ENCODE results near the gene C18orf63.

Gene C18orf63

DNA sequence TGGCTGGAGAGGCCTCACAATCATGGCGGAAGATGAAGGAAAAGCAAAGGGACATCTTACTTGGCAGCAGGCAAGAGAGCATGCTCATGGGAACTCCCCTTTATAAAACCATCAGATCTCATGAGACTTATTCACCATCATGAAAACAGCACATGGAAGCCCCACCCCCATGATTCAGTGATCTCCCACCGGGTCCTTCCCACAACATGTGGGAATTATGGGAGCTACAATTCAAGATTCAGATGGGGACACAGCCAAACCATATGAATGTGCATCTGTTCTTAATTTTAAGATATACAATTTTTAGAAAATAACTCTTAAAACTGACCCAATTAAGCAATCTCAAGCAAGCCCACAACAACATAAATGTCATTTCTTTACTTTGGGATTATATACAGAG is 12.6 kb downstream of the C18orf63 start:
- DNase-seq (ENCODE audit: insufficient read length, low spot score) (no peak), FAIRE-seq (no peak)
- no peak for TF ChIP-seq CTCF (IDR thresholded peaks at IDR 0.05; ENCODE audit: insufficient read depth, missing control alignments)

- FAIRE-seq = peak; percentile 98
- no peak for DNase-seq (ENCODE audit: insufficient read length, low spot score)
- no peak for TF ChIP-seq CTCF (IDR thresholded peaks at IDR 0.05; ENCODE audit: insufficient read depth, missing control alignments)
Measured at GRCh38 chr18:74329688-74330205, 14.1 kb downstream of the C18orf63 start.

- FAIRE-seq (no peak), DNase-seq (ENCODE audit: insufficient read length, low spot score) (no peak)
- TF ChIP-seq CTCF (IDR thresholded peaks at IDR 0.05; ENCODE audit: insufficient read depth, missing control alignments) = peak; percentile 21
Measured at GRCh38 chr18:74331404-74331803, 15.8 kb downstream of the C18orf63 start.

GRCh38 chr18:74333091-74333490 is 17.5 kb downstream of the C18orf63 start:
- DNase-seq (ENCODE audit: insufficient read length, low spot score) = no peak
- no peak for TF ChIP-seq CTCF (IDR thresholded peaks at IDR 0.05; ENCODE audit: insufficient read depth, missing control alignments)
- no peak for FAIRE-seq

DNA sequence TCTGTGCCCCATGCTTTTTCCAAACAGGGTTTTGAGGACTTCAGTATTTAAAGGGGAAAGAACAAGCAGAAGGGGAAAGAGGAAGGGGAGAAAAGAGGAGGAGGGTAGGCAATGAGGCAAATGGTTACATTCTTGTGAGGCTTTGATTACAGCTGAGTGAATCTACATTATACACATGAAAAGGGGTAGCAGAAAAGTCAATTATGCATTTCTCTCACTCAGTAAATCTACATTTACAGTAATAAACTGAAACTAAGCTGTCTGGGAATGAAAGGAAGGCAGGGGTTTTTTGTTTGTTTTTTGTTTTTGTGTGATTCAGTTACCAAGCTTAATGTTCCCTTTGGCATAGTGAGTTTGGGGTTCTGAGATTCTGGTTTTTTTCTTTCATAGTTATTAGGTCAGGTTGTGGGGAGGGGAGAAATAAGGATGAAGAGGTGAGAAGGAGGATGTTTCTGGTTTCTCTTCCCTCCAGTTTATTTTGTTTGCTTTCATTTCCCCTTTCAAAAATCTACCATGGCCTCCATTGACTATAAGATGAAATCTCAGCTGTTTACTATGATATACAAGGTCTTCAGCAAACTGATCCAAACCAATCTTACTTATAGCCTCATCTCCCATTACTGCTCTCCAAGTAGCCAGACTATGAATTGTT is 18.7 kb downstream of the C18orf63 start:
- no peak for TF ChIP-seq CTCF (IDR thresholded peaks at IDR 0.05; ENCODE audit: insufficient read depth, missing control alignments)
- no peak for DNase-seq (ENCODE audit: insufficient read length, low spot score)
- peak; percentile 96 for FAIRE-seq

GRCh38 chr18:74336656-74337055 is 21.0 kb downstream of the C18orf63 start:
- DNase-seq (ENCODE audit: insufficient read length, low spot score) (no peak), FAIRE-seq (no peak)
- no peak for TF ChIP-seq CTCF (IDR thresholded peaks at IDR 0.05; ENCODE audit: insufficient read depth, missing control alignments)

DNA sequence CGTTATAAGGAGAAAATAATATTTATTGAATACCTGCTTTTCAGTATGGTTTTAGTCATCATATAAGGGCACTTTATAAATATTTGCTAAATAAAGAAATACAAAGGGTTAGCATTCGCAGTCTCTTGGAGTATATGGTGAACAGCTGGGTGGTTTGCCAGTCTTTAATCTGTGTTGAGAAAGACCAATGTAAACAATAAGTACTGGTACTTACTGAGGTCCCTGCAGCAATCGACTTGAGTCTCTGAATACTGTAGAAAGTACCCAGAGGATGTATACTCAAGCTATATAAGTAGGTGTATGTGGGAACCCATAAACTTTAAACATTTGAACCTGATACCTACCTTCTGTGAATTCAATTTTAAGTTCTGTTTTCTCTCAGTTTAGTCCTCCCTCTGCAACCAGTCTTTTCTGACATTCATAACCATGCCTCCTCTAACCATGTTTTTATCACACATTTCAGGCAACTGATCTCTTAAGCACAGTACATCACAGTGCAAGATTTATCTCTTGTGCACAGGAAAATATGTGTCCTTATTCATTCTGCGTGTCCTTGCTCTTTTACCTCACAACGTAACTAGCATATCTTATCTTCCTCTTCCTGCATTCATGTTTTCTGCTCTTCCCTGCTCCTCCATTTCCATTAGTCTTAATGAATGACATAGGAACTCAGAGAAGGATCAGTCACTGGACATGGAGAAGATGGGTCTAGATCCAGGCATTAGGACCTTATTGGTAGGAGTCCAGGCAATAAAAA is 21.7 kb downstream of the C18orf63 start:
- no peak for TF ChIP-seq CTCF (IDR thresholded peaks at IDR 0.05; ENCODE audit: insufficient read depth, missing control alignments)
- FAIRE-seq (peak; percentile 98), DNase-seq (ENCODE audit: insufficient read length, low spot score) (no peak)

Data from D721Med (cell line).